NCI-H146 treated with DMSO at 0.1 percent for 48 hours (cell line): ENCODE results near the gene DUSP9.
"Not testable (repeated sequence)": the region's sequence is repeated elsewhere in the genome, so short reads cannot be mapped to it uniquely, and the experiment has no call there.

ENCODE experiments used
- DNase-seq: peaks from one replicate; lab custom pipeline; 2025; ENCODE audit not compliant: unreplicated experiment; lab: John Stamatoyannopoulos, UW

Gene DUSP9

GRCh38 chrX:153689654-153690465 lies 42.9 kb downstream of the DUSP9 start:
- DNase-seq, result no peak

- DNase-seq, result no peak
Observed at GRCh38 chrX:153690466-153690865, 43.5 kb downstream of the DUSP9 start.

- not testable (repeated sequence) for DNase-seq
Observed at GRCh38 chrX:153691032-153691827, 44.2 kb downstream of the DUSP9 start.

- no peak for DNase-seq
Observed at GRCh38 chrX:153692003-153692402, 45.0 kb downstream of the DUSP9 start.

- DNase-seq, result no peak
Observed at GRCh38 chrX:153692611-153693156, 45.7 kb downstream of the DUSP9 start.

- DNase-seq, result no peak
Observed at GRCh38 chrX:153693216-153694086, 46.4 kb downstream of the DUSP9 start.

- DNase-seq, result not testable (repeated sequence)
Observed at GRCh38 chrX:153694256-153694655, 47.3 kb downstream of the DUSP9 start.

GRCh38 chrX:153694687-153695270 lies 47.8 kb downstream of the DUSP9 start:
- no peak for DNase-seq

- DNase-seq, result no peak
Observed at GRCh38 chrX:153696100-153696499, 49.1 kb downstream of the DUSP9 start.

- DNase-seq, result not testable (repeated sequence)
Observed at GRCh38 chrX:153696538-153696937, 49.5 kb downstream of the DUSP9 start.

GRCh38 chrX:153696986-153697722 lies 50.2 kb downstream of the DUSP9 start:
- not testable (repeated sequence) for DNase-seq

- no peak for DNase-seq
Observed at GRCh38 chrX:153697924-153698865, 51.2 kb downstream of the DUSP9 start.

GRCh38 chrX:153699210-153699783 lies 52.3 kb downstream of the DUSP9 start:
- DNase-seq, result not testable (repeated sequence)

- DNase-seq, result not testable (repeated sequence)
Observed at GRCh38 chrX:153699784-153700371, 52.9 kb downstream of the DUSP9 start.

GRCh38 chrX:153700376-153700945 lies 53.5 kb downstream of the DUSP9 start:
- DNase-seq, result no peak
